ENCODE results near the gene NPTX1.
"Not testable (repeated sequence)": the region's sequence is repeated elsewhere in the genome, so short reads cannot be mapped to it uniquely, and the experiment has no call there.

NPTX1 gene, protein sequence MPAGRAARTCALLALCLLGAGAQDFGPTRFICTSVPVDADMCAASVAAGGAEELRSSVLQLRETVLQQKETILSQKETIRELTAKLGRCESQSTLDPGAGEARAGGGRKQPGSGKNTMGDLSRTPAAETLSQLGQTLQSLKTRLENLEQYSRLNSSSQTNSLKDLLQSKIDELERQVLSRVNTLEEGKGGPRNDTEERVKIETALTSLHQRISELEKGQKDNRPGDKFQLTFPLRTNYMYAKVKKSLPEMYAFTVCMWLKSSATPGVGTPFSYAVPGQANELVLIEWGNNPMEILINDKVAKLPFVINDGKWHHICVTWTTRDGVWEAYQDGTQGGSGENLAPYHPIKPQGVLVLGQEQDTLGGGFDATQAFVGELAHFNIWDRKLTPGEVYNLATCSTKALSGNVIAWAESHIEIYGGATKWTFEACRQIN

DNA sequence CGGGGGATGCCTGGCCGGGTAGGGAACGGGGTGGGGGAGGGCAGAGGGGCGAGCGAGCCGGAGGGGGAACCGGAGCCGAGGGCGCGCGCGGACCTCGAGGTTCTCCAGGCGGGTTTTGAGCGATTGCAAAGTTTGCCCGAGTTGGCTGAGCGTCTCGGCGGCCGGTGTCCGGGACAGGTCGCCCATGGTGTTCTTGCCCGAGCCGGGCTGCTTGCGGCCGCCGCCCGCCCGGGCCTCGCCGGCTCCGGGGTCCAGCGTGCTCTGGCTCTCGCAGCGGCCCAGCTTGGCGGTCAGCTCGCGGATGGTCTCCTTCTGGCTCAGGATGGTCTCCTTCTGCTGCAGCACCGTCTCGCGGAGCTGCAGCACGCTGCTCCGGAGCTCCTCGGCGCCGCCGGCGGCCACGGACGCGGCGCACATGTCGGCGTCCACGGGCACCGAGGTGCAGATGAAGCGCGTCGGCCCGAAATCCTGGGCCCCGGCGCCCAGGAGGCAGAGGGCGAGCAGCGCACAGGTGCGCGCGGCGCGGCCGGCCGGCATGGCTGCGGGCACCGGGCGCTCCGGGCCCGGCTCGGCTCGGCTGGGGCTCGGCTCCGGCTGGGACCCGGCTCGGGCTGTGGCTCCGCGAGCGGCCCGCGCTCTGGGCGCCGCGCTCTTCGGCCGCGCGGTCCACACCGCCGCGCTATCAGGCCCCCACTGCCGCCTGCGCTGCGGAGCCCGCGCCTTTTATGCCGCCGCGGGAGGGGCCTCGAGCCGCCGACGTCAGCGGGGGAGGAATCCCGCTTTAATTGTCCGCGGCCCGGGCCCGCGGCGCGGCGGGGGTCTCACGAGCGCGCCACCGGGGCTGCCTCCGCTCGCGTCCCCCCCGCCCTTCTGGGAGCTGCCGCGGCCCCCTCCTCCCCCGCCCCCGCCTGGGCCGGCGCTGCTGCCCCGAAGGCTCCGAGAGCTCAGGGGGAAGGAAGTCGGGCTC lies at the start of gene NPTX1:
NPTX1 (minus strand) TSS at position 698 of the 967 bp plus-strand sequence; CDS start at position 537, 161 bp downstream.
- no peak for DNase-seq

DNA sequence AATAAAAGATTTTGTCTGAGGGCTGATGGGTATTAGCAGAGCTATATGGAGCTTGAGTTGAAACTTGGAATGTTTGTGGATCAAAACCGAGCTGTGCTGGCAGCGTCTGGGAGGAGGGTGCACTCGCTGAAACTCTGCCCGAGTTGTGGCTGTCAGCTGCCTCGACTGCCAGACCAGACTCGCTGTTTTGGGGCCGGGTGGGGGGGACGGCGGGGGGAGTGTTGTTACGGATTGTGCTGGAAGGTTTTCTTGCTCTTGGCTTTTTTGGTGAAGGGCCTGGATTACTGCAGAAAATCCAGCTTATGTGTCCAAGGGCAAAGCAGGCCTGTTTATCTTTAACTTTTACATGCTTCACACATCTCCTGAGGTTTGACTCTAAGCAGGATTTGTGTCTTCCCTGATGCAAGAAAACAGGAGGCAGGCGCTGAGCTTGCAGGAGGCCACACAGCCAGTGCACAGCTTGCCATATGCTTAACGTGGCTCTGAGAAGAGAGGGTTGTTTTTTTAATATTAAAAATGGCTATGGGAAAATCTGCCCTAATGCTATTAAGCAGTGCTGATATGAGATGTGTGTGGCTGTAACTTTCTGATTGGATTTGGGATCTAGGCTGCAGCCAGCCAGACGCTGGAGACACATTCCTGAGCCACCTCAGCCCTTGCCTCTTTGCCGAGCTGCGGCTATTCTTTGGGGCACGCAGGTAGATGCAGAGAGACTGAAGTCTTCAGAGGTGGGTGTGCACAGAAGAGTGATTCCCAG lies 47.7 kb upstream of the NPTX1 start:
- no peak for DNase-seq

DNA sequence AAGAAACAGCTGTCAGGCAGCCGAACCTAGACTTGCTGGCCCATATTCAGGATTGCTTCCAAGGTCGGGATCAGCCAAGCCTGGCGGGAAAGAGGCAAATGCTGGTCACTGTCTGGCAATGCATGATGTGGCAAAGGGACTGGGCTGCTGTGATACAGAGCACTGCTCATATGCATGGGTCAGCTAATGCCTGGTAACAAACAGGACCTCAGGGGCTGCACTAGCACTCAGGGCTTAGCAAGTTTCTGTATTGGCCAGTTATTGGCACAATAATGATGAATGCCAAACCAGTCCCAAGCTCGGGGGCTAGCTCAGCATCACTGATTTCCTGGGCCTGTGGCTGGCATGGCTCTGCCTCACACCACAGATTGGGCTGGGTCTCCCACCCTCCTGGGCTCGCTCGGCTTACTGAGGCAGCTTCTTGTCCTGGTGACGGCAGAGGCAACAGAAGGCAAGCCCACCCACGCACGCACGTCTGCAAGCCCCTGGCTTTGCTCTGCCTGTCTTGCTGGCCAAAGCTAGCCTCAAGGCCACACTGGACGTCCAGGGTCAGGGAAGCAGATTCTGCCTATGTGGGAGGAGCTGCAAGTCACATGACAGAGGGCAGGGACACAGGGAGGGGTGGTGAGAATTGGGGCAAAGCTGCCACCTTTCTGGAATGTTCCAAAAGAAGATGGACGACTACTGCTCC lies 46.8 kb upstream of the NPTX1 start:
- DNase-seq: no peak

DNA sequence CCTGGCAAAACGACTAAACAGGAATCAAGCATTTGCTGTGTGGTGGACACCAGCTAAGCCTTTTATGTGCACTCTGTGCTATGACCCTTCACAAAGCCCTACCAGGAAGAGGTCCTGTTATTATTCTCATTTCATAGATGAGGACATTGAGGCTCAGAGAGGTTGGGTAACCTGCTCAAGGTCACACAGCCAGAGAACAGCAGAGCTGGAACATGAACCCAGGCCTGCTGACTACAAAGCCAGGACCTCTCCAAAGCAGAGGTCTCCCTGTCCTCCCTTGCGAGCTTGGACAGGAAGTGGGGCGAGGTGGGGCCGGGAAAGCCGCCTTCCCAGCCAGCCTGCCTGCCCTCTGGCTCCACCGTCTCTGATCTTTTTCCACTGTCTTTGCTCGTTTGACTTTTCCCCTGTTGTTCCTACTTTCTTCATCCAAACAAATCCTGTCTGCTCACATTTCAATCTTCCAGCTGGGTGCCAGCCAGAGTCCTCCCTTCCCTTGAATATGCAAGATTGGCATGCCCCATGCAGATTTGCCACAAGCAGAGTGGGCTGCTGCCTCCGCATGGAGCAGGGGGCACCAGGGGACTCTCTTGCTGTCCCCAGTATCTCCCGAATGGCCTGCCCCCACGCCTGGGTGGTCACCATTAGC lies 44.5 kb upstream of the NPTX1 start:
- DNase-seq: no peak

DNA sequence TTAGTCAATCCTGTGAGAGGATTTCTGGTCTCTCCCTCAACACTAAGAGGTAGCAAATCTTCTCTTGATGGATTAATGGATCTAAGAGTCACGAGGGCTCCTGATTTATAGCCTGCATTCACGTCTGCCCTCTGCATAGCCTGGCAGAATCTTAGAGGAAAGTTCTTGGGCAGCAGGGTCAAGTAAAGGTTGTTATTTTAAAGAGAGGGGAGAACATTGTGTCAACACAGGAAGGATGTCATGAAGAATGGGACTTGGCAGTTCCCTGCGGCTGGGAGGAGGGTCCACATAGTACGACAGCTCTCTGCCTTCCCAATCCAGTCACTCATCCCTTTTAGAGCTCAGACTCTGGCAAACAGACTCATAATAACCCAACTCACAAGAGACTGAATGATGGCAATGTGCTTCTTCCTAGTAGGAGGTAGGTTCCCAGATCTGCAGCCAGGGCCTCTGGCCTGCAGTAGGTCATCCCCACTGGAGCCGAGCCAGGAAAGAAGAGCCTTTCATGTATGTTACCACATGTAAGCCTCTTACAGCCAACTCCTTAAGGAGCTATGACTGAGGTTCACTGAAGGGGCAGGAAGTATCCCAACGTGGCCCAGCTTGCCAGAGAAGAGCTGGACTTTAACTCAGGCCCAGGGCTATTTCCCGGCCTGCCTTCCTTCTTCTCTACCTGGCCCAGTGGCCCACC lies 42.8 kb upstream of the NPTX1 start:
- no peak for DNase-seq

DNA sequence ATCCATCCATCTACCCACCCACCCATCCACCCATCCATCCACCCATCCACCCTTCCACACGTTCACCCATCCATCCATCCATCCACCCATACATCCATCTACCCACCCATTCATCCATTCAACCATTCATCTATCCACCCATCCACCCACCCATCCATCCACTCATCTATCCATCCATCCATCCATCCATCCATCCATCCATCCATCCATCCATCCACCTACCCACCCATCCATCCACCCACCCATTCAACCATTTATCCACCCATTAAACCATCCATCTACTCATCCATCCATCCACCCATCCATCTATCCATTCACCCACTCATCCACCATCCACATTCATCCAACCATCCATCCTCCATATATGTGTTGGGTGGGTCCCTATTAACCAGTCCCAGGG lies 42.0 kb upstream of the NPTX1 start:
- no peak for DNase-seq

DNA sequence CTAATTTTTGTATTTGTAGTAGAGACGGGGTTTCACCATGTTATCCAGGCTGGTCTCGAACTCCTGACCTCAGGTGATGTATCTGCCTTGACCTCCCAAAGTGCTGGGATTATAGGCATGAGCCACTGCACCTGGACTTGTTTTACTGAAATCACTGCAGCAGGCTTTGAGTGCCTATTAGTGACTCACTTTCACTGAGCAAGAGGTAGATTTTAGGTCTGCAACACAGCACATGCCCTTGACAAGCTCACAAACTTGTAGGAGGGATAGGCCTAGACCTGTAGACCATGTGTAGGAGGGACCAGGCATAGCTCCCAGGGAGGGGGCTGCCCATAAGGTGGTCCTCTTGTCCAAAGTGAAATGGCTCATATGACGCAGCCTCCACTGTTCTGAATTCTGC lies 41.2 kb upstream of the NPTX1 start:
- no peak for DNase-seq

DNA sequence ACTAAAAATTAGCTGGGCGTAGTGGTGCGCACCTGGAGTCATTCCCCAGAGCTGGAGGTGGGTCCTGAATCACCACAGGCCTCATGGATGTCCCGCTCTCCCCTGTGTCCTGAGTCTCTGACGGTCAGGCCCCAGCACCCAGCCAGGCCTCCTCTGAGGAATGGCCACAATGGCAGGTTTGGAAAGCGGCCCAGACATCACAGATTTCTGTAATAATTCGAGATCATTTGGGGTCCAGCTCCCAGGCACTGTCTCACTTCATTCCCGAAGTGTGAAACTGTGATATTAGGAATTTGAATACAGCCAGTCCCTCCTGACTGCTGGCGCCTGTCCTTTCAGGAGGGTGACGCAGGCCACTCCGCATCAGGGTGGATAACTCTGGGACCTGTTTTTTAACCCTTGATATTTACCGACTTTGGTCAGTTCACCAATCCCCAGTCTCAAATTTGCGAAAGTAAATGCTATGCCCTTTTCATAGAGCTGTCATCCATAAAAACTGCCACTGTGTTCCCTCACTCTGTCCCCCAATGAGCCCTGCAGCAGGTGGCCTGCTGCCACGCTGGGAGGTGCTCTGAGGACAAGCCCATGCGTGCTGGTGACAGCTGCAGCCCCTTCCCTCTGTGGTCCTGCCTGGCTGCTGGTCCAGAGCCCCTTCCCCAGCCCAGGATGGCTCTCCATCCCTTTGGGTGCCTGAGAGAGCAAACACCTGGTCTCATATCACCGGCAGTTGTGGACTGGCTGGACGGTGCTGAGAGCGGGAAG lies 39.9 kb upstream of the NPTX1 start:
- no peak for DNase-seq

DNA sequence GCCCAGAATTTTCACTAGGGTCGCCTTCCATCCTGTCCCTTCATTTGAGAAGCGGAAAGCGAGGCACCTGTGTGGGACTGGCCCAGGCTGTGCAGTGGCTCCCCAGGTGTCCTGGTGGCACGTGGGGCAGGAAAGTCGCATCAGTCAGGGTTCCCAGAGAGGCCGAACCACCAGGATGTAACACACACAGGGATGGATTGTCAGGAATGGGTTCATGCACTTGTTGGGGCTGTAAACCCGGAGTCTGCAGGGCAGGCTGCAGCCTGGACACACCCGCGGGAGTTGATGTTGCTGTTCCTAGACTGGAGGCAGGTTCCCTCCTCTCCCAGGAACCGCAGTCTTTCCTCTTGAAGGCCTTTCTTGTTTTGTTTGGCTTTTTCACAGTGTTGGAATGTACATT lies 37.5 kb upstream of the NPTX1 start:
- no peak for DNase-seq

DNA sequence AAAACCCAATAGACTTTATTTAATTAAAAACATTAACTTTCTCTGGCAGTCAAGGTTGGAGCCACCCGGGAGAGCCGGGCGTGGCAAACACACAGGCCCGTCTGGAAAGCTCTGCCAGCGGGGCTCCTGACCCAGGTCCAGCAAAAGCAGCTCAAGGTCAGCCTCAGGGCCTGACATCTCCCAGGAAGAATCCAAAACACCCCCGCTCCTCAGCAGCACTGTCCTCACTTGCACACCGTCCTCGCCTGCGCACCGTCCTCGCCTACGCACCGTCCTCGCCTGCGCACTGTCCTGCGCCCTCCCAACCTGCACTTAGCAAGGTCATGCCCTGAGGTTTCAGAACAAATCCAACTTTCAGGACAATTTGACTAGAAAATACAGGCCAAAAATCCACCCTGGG lies 36.8 kb upstream of the NPTX1 start:
- no peak for DNase-seq

DNA sequence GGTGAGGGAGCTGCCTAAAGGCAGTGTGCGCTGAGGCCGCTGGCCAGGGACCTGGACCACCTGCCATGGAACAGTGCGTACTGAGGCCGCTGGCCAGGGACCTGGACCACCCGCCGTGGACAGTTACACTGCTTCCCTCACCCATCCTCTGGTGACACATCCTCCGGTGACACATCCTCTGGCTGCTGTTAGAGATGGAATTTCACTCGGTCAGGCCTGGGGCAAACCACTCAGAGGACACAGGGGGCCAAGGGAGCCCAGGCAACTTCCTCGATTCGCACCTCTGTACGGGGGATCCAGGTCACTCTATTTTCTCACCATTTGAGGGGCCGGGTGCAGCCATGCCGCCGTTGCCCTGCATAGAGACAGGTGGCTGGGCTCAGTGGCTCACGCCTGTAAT lies 35.8 kb upstream of the NPTX1 start:
- DNase-seq: no peak

DNA sequence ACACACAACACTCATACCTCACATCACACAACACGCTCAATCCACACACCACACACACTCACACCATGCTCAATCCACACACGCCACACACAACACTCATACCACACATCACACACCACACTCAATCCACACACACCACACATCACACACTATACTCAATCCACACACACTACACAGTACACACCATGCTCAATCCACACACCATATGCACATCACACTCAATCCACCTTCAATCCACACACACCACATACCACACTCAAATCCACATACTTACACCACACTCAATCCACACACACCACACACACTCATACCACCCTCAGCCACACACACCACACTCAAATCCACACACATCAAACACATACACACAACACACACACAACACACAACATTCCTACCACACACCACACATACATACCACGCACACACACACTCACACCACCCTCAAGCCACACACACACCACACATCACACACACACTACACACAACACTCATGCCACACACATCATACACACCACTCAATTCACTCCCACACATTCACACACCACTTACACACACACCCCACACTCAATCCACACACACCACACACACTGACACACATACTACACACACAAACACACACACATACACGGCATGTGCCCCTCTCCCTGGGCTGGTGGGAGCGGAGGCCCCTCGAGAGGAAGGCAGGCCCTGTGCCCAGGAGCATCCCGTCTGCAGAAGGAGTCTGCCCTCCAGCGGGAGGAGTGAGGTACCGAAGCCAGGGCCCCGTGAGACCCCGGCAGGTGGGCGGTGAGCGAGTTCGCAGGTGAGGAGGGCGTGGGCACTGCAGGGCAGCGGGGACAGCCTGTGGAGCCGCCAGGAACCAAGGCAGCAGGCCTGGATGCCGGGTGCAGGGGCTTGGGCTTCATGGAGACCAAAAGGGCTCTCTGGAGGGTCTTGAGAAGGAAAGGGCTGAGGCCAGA lies 35.1 kb upstream of the NPTX1 start:
- DNase-seq: no peak

DNA sequence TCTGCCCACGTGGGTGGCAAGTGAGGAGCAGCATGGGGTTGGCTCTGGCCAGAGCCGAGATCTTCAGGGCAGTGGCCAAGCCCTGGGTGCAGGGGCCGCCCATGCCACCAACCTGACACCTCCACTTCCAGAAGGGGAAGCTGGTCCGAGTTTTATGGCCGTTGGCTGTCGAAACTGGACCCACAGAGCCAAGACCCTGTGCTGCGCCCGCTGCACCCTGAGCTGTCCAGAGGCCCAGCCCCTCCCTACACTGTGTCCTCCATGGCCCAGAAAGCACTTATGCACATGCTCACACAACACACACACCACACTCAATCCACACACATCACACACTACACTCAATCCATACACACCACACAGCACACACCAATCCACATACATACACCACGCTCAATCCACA lies 34.4 kb upstream of the NPTX1 start:
- no peak for DNase-seq

DNA sequence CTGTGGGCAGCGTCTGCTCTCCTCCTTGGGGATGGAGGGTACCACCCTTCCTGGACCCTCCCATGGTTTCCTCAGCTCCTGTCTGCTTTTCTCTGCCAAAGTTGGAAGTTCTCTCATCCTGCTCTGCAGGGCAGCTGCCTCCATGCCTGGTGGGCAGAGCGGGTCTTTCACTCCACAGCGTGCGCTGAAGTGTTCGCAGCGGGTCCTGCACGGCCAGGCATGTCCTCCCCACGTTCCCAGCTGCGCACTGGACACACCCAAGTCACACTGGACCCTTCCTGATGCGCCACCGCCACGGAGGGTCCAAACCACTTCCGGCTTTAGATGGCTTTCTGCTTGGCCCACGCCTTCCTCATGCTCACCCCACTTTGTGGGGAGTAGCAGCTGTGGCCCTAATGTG lies 33.7 kb upstream of the NPTX1 start:
- no peak for DNase-seq

DNA sequence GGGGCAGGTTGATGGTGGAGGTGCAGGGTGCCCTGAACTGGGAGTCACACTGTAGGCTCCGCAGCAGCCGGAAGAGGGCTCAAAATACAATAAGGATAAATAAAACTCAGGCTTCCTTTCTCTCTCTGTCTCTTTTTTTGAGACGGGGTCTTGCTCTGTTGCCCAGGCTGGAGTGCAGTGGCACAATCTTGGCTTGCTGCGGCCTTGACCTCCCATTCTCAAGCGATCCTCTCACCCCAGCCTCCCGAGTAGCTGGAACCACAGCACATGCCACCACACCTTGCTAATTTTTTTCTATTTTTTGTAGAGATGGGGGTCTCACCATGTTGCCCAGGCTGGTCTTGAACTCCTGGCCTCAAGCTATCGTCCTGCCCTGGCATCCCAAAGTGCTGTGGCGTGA lies 32.9 kb upstream of the NPTX1 start:
- DNase-seq: no peak

DNA sequence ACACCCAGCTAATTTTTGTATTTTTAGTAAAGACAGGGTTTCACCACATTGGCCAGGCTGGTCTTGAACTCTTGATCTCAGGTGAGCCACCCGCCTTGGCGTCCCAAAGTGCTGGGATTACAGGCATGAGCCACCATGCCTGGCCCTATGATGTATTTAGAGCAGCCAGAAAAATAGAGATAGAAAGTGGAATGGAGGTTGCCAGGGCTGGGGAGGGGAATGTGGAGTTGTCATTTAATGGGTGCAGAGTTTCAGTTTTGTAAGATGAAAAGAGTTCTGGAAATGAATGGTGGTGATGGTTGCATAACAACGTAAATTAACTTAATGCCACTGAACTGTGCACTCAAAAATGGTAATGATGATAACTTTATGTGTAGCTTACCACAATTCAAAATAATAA lies 31.6 kb upstream of the NPTX1 start:
- DNase-seq: no peak

DNA sequence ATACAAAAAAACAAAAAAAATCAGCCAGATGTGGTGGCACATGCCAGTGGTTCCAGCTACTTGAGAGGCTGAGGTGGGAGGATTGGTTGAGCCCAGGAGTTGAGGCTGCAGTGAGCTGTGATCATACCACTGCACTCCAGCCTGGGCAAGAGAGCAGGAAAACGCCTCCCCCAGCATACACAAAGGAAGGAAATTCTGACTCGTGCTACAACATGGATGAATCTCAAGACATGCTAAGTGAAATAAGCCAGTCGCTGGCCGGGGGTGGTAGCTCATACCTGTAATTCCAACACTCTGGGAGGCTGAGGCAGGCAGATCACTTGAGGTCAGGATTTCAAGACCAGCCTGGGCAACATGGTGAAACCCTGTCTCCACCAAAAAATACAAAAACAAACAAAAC lies 30.8 kb upstream of the NPTX1 start:
- DNase-seq: not testable (repeated sequence)

DNA sequence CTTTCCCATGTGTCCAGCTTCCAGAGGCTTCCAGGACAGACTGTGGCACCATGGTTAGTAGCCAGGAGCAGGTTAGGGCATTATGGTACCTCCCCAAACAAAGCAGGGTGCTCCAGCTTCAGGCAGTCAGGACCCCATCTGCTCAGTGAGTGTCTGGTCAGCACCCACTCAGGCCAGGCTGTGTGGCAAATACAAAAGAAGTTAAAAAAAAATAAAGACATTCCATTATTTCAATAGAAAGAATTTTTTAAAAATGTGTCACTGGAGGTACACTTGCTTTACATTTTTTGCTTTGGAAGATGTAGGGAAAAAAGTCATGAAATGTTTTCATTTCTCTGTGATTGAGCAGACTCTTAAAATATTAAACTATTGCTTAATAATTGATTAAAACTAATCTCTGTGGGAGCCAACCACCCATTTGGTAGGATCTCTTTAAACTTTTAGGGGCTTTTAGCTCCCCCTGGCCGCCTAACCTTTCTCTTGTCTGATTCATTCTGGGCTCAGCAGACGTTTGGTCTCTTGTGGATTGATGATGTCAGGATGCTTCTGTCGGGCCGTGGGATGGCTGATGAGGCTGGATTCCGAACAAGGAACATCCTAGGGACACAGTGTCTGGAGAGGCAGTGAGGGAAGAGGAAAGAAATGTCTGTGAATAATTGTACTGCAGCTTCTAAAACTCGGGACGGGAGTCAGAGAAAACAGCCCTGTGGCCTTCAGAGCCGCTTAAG lies 28.4 kb upstream of the NPTX1 start:
- no peak for DNase-seq

DNA sequence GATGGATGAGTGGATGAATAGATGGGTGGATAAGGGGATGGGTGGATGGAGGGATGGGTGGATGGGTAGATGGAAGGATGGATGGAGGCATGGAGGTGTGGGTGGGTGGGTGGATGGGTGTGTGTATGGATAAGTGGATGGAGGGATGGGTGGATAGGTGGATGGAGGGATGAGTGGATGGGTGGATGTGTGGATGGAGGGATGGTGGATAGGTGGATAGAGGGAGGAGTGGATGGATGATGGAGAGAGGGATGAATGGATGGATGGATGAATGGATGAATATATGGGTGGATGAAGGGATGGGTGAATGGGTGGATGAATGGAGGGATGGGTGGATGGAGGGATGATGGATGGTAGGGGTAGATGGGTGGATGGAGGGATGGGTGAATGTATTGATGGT lies 27.5 kb upstream of the NPTX1 start:
- no peak for DNase-seq
